K562 (cell line): ENCODE data around the gene ATF4. TPM values are rescaled to one million over a fixed set of nuclear protein-coding genes. Genes with fewer than 3 reads are reported as not detected.

Experiments
- ATAC-seq: fragments of 200-7000 bp; cut with Tn5 transposase; 3 replicates; pipeline ENCODE4 v1.9.1; 2020; ENCODE audit warnings: moderate library complexity
- BruUV-seq: library from RNA; stranded (reverse); fragments of 400-500 nt; replicated peaks from 2 replicates; lab custom pipeline; 2021; lab: Mats Ljungman, UMichigan
- CTCF ChIA-PET: fragments of 300-600 bp; formaldehyde crosslinking; extraction: SDS; loops from one replicate; lab custom pipeline; 2021; ENCODE audit warnings: low intra/inter-chr PET ratio; lab: Yijun Ruan, JAX
- POLR2A ChIA-PET: fragments of 300-600, 350-650 bp; sonication (Branson Sonifier 250); formaldehyde crosslinking; extraction: SDS; loops from one replicate; lab custom pipeline; 2021; ENCODE audit warnings: antibody characterized with exemption, inconsistent platforms; lab: Yijun Ruan, JAX
- DNase-seq, 4 experiments: peaks; one replicate each; pipeline versions ENCODE4 v3.0.0 to v3.0.0-alpha.2; 2011 to 2018; ENCODE audit warnings: low spot score in 3 of 4, mixed read lengths in 3 of 4; ENCODE audit errors: extremely low read depth in 1 of 4
- FAIRE-seq: peaks from 2 replicates; lab custom pipeline; 2011; peaks lifted over from hg19 to GRCh38; lab: Jason Lieb, UNC
- H2AFZ ChIP-seq: 2 replicates; pipeline ENCODE4 v1.6.0; 2011; ENCODE audit warnings: low read depth, low read length, control low read depth, inconsistent platforms
- H3K27ac ChIP-seq: fragments of 200-600 bp; 3 replicates; pipeline ENCODE4 v1.8.0; 2011; ENCODE audit warnings: low read depth, mild to moderate bottlenecking, control low read depth, inconsistent platforms, low read length, moderate library complexity, mixed read lengths; ENCODE audit errors: extremely low read depth
- H3K27me3 ChIP-seq, 2 experiments: fragments of 300-600 bp in 1 of 2; 2 replicates in 1 of 2; 3 replicates in 1 of 2; pipeline versions ENCODE4 v1.6.0 to v1.8.0; 2011; ENCODE audit warnings: inconsistent platforms in 2 of 2, low read length in 2 of 2, mild to moderate bottlenecking in 1 of 2, mixed read lengths in 1 of 2, moderate library complexity in 1 of 2; ENCODE audit not compliant: control insufficient read depth in 2 of 2, insufficient read depth in 2 of 2
- H3K36me3 ChIP-seq: fragments of 300-600 bp; 3 replicates; pipeline ENCODE4 v1.8.0; 2011; ENCODE audit warnings: mild to moderate bottlenecking, low read length, inconsistent platforms; ENCODE audit not compliant: control insufficient read depth, insufficient read depth
- H3K4me1 ChIP-seq, 2 experiments: fragments of 200-600 bp in 1 of 2; replicated peaks in 1 of 2; 2 replicates in 1 of 2; 3 replicates in 1 of 2; pipeline versions ENCODE4 v1.5.1 to v1.8.0; 2011; ENCODE audit warnings: inconsistent platforms in 2 of 2, low read length in 2 of 2, mild to moderate bottlenecking in 1 of 2, mixed read lengths in 1 of 2, moderate library complexity in 1 of 2; ENCODE audit not compliant: control insufficient read depth in 2 of 2, insufficient read depth in 2 of 2
- H3K4me2 ChIP-seq: 2 replicates; pipeline ENCODE4 v1.6.1; 2011; ENCODE audit warnings: low read length, control low read depth, inconsistent platforms, mixed read lengths; ENCODE audit not compliant: insufficient read depth
- H3K4me3 ChIP-seq: fragments of 200-600 bp; sonication (generic), shearing (Covaris generic); 2 replicates; pipeline ENCODE4 v1.5.1; 2016; ENCODE audit warnings: control low read depth, inconsistent platforms
- H3K79me2 ChIP-seq: fragments of 200-600 bp; 3 replicates; pipeline ENCODE4 v1.8.0; 2011; ENCODE audit warnings: low read length, inconsistent platforms; ENCODE audit not compliant: control insufficient read depth, insufficient read depth
- H3K9ac ChIP-seq, 2 experiments: 2 replicates each; pipeline versions ENCODE4 v1.6.0 to v1.6.1; 2011; ENCODE audit warnings: low read depth in 2 of 2, low read length in 2 of 2, control low read depth in 1 of 2, inconsistent platforms in 1 of 2, mild to moderate bottlenecking in 1 of 2, mixed read lengths in 1 of 2; ENCODE audit not compliant: insufficient read depth in 1 of 2
- H3K9me1 ChIP-seq: one replicate; pipeline ENCODE4 v1.6.0; 2011; ENCODE audit warnings: inconsistent platforms, mild to moderate bottlenecking, low read length, moderate library complexity; ENCODE audit not compliant: control insufficient read depth, insufficient read depth
- H3K9me3 ChIP-seq: replicated peaks from 2 replicates; pipeline ENCODE4 v1.5.1; 2011; ENCODE audit warnings: low read depth, low read length, inconsistent platforms; ENCODE audit not compliant: control insufficient read depth, insufficient read depth
- H4K20me1 ChIP-seq: replicated peaks from 2 replicates; pipeline ENCODE4 v1.6.1; 2011; ENCODE audit warnings: low read length, inconsistent platforms, mixed read lengths; ENCODE audit not compliant: control insufficient read depth, insufficient read depth
- GABPA ChIP-seq: fragments of 200-800 bp; sonication (Bioruptor generic); conservative IDR thresholded peaks from 2 replicates; pipeline ENCODE4 v1.6.1; 2016; ENCODE audit warnings: low read depth, missing genetic modification characterization, missing compliant biosample characterization
- KDM5B ChIP-seq: fragments of 200-600 bp; sonication (generic); IDR thresholded peaks from 2 replicates; pipeline ENCODE4 v1.6.1; 2012; ENCODE audit warnings: low read depth, mild to moderate bottlenecking, moderate library complexity, low read length, control low read depth, inconsistent platforms; ENCODE audit not compliant: insufficient replicate concordance
- KLF6 ChIP-seq: fragments of 250-450 bp; sonication (Bioruptor Pico); IDR thresholded peaks from 2 replicates; pipeline ENCODE4 v1.4.0; 2020; ENCODE audit warnings: mild to moderate bottlenecking, moderate library complexity, borderline replicate concordance
- L3MBTL2 ChIP-seq: fragments of 450-650 bp; IDR thresholded peaks from 2 replicates; pipeline ENCODE4 v1.6.1; 2016; ENCODE audit warnings: mild to moderate bottlenecking, moderate library complexity
- MAFF ChIP-seq: IDR thresholded peaks from 2 replicates; pipeline ENCODE4 v1.6.1; 2012; ENCODE audit warnings: low read length, improper control_type of control experiment
- MCM7 ChIP-seq, 2 experiments: fragments of 450-650 bp; IDR thresholded peaks; 2 replicates each; pipeline ENCODE4 v1.6.1; 2016 to 2018
- POLR2AphosphoS5 ChIP-seq: IDR thresholded peaks from 2 replicates; pipeline ENCODE4 v1.6.1; 2011; ENCODE audit warnings: mild to moderate bottlenecking, low read depth, low read length, moderate library complexity; ENCODE audit not compliant: control insufficient read depth, insufficient read depth
- POLR3G ChIP-seq: IDR thresholded peaks from 2 replicates; pipeline ENCODE4 v1.6.1; 2011; ENCODE audit not compliant: insufficient read length, insufficient replicate concordance; ENCODE audit errors: extremely low read depth
- RBFOX2 ChIP-seq: fragments of 200-400 bp; formaldehyde crosslinking; IDR thresholded peaks from 2 replicates; pipeline ENCODE4 v1.6.1; 2017; ENCODE audit warnings: low read depth, mild to moderate bottlenecking, low read length, moderate library complexity
- ZBTB34 ChIP-seq: fragments of 250-450 bp; sonication (Bioruptor Pico); IDR thresholded peaks from 2 replicates; pipeline ENCODE4 v1.8.0; 2021; ENCODE audit warnings: mild to moderate bottlenecking, moderate library complexity
- ZNF165 ChIP-seq: fragments of 250-450 bp; sonication (Bioruptor Pico); IDR thresholded peaks from 2 replicates; pipeline ENCODE4 v1.4.0; 2020; ENCODE audit warnings: borderline replicate concordance
- ZNF586 ChIP-seq: fragments of 450-650 bp; formaldehyde crosslinking; conservative IDR thresholded peaks from 2 replicates; pipeline ENCODE4 v1.4.0; 2020; ENCODE audit warnings: mild to moderate bottlenecking, moderate library complexity
- ZNF644 ChIP-seq: fragments of 200-800 bp; sonication (Bioruptor generic); IDR thresholded peaks from 2 replicates; pipeline ENCODE4 v1.6.1; 2016; ENCODE audit warnings: low read depth, missing genetic modification characterization, missing compliant biosample characterization
- ZNF764 ChIP-seq: fragments of 250-450 bp; sonication (Bioruptor Pico); IDR thresholded peaks from 2 replicates; pipeline ENCODE4 v1.4.0; 2020; ENCODE audit warnings: low read depth, mild to moderate bottlenecking, moderate library complexity
- ZNF766 ChIP-seq: fragments of 200-800 bp; sonication (Bioruptor generic); conservative IDR thresholded peaks from 2 replicates; pipeline ENCODE4 v1.6.1; 2016; ENCODE audit warnings: missing genetic modification characterization, missing compliant biosample characterization
- WGBS: fragments of 100-300 bp; shearing (Covaris generic); methylation state at CpG from one replicate; pipeline ENCODE4 v1.1.6; 2016; ENCODE audit warnings: low coverage, mixed read lengths; ENCODE audit not compliant: insufficient coverage; ENCODE audit errors: missing lambda C conversion rate; 5-methylcytosine and 5-hydroxymethylcytosine counted together
- in situ Hi-C: fragments of 300-500 bp; cut with MboI; formaldehyde crosslinking; loops from 4 replicates; pipeline ENCODE4 v1.15.0; 2018; ENCODE audit warnings: inconsistent platforms, mixed read lengths
- intact Hi-C: fragments of 100-400 bp; cut with micrococcal nuclease; formaldehyde crosslinking; loops from 2 replicates; pipeline ENCODE4 v1.14.2; 2022
- polyA plus RNA-seq, 8 experiments: library from polyadenylated mRNA; depleted of rRNA in 4 of 8; stranded (reverse) in 5 of 8; unstranded in 3 of 8; fragments of >200 nt; fragmentation: Nextera tagmentation in 2 of 8; fragmentation: Illumina TruSeq in 1 of 8; extraction: Ambion mirVana in 2 of 8; extraction: Trizol in 1 of 8; gene quantifications; 2 replicates each; pipeline versions ENCODE4 v1.2.1 to v1.2.3, GENCODE V29; 2011 to 2014; ENCODE audit warnings: inconsistent platforms in 1 of 8, missing spikeins in 1 of 8
- total RNA-seq, 7 experiments: library from RNA; depleted of rRNA in 6 of 7; stranded (reverse); fragments of >200 nt in 6 of 7; fragmentation: Illumina TruSeq in 2 of 7; extraction: Trizol in 2 of 7; gene quantifications; 2 replicates each; pipeline versions ENCODE4 v1.2.1 to v1.2.3, GENCODE V29; 2011 to 2021; ENCODE audit warnings: low replicate concordance in 1 of 7
- TF ChIP-seq, protein P1 (sequence below): fragments of 450-650 bp; IDR thresholded peaks from 2 replicates; pipeline ENCODE4 v1.6.1; 2017; ENCODE audit warnings: mild to moderate bottlenecking, moderate library complexity

The ATF4 gene
- total and polyA plus RNA-seq, 9 of the 15 experiments (the other 6 are each of a cell fraction or from before 2014, with no cell fraction given), result 93.1 to 723 (median 355) TPM

DNA sequence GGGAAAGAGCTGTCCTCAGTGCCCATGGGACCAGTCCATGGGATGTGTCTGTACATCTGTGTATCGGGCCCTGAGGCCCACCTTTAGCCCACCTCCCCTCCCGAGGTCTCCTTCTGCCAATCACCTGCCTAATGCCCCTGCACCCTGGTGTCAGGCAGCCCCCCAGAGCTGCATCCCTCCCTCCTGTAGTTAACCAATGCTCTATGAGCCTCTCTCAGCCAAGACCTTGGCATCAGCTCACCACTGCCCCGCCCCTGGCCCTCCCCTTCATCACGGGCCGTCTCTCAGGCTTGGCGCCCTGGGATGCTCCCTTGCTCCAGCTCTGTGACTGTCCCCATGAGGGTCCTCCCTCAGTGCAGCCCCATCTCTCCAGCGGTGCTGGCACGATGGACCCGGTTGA lies 45.0 kb upstream of the ATF4 start:
- Histone ChIP-seq H3K36me3 (peaks cover 9% of the 10 kb centered on the region; the same call in 2 of the 3 replicates), H2AFZ (no peak overlapping the region), H3K27ac (no peak overlapping the region), H3K4me1 (peaks cover 45 to 78% of the 10 kb centered on the region in 2 experiments), H3K9me3 (no peaks in the 10 kb centered on the region), H4K20me1 (no peaks in the 10 kb centered on the region), H3K4me3 (no peak overlapping the region), H3K4me2 (no peak overlapping the region), H3K27me3 (no peaks in the 10 kb centered on the region), H3K79me2 (peaks cover 44% of the 10 kb centered on the region), H3K9ac (no peak overlapping the region), H3K9me1 (no peaks in the 10 kb centered on the region)
- intact Hi-C loops, result no loop called here
- no peak for ATAC-seq
- WGBS, result 96% methylated on average over 3 of the region's 9 CpGs
- POLR2A ChIA-PET, result interaction anchor here (0.5 to 1.3 kb wide), 5 partner anchors 9 to 66 kb away, joined by 3 to 5 read pairs (median 4); no protein-coding TSS in a partner anchor
- in situ Hi-C loops, result no loop called here
- no peak for TF ChIP-seq RBFOX2
- no peak for TF ChIP-seq KLF6 (CRISPR knock-in tag)
- no peak for TF ChIP-seq ZBTB34
- TF ChIP-seq, protein P1, sequence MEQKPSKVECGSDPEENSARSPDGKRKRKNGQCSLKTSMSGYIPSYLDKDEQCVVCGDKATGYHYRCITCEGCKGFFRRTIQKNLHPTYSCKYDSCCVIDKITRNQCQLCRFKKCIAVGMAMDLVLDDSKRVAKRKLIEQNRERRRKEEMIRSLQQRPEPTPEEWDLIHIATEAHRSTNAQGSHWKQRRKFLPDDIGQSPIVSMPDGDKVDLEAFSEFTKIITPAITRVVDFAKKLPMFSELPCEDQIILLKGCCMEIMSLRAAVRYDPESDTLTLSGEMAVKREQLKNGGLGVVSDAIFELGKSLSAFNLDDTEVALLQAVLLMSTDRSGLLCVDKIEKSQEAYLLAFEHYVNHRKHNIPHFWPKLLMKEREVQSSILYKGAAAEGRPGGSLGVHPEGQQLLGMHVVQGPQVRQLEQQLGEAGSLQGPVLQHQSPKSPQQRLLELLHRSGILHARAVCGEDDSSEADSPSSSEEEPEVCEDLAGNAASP, result no peak
- no peak for TF ChIP-seq MCM7 (IDR thresholded peaks at IDR 0.05)
- no peak for TF ChIP-seq ZNF644 (tag)
- no peak for TF ChIP-seq POLR2AphosphoS5
- TF ChIP-seq L3MBTL2, result no peak
- no peak for TF ChIP-seq GABPA (tag)
- no peak for TF ChIP-seq ZNF586 (CRISPR knock-in tag)
- TF ChIP-seq MAFF, result no peak
- no peak for TF ChIP-seq ZNF766 (CRISPR knock-in tag)
- TF ChIP-seq POLR3G, result no peak
- TF ChIP-seq KDM5B, result no peak
- TF ChIP-seq ZNF764 (CRISPR knock-in tag), result no peak
- TF ChIP-seq ZNF165 (CRISPR knock-in tag), result no peak
- FAIRE-seq, result no peak
- BruUV-seq, result no TSS peak
- CTCF ChIA-PET, result no interaction called here
- DNase-seq, result no peak
